Panc1 (cell line): Measurements from ENCODE around the gene ZNF708.

Experiments
- POLR2AphosphoS5 ChIP-seq: IDR thresholded peaks from 2 replicates; pipeline ENCODE4 v1.6.1; 2012; ENCODE audit warnings: mild to moderate bottlenecking, low read depth, low read length, moderate library complexity
- SIN3A ChIP-seq: IDR thresholded peaks from 2 replicates; pipeline ENCODE4 v1.6.1; 2012; ENCODE audit warnings: low read depth, mild to moderate bottlenecking, low read length, moderate library complexity, borderline replicate concordance; ENCODE audit not compliant: insufficient read depth
- TCF7L2 ChIP-seq: IDR thresholded peaks from 2 replicates; pipeline ENCODE4 v1.6.1; 2011; ENCODE audit warnings: mild to moderate bottlenecking, low read depth, low read length, inconsistent platforms
- TF ChIP-seq, protein P1 (sequence below): fragments of 450-650 bp; IDR thresholded peaks from 2 replicates; pipeline ENCODE4 v1.5.1; 2017; ENCODE audit warnings: mild to moderate bottlenecking
- TF ChIP-seq, protein P2 (sequence below), 2 experiments: IDR thresholded peaks; 2 replicates each; pipeline ENCODE4 v1.6.1; 2011 to 2012; ENCODE audit warnings: low read depth in 2 of 2, control low read depth in 1 of 2, low read length in 1 of 2, mild to moderate bottlenecking in 1 of 2, moderate library complexity in 1 of 2; ENCODE audit not compliant: insufficient read depth in 1 of 2

DNA sequence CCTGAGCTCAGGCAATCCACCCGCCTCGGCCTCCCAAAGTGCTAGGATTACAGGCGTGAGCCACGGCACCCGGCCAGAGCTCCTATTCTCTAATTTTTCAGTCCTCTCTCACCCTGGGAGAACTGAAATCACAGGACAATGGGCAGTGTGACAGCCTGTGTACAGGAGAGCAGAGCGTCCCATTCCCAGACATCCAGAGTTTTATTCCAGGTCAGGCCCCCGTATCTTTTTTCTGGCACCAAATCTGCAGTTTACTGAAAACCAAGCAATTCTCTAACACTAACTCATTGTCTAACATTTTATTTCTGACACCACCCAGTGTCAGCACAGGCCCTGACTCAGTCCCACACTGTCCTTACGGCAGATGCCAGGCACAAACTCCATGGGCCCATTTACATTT lies 6.7 kb downstream of the ZNF708 start:
- TF ChIP-seq, protein P1, sequence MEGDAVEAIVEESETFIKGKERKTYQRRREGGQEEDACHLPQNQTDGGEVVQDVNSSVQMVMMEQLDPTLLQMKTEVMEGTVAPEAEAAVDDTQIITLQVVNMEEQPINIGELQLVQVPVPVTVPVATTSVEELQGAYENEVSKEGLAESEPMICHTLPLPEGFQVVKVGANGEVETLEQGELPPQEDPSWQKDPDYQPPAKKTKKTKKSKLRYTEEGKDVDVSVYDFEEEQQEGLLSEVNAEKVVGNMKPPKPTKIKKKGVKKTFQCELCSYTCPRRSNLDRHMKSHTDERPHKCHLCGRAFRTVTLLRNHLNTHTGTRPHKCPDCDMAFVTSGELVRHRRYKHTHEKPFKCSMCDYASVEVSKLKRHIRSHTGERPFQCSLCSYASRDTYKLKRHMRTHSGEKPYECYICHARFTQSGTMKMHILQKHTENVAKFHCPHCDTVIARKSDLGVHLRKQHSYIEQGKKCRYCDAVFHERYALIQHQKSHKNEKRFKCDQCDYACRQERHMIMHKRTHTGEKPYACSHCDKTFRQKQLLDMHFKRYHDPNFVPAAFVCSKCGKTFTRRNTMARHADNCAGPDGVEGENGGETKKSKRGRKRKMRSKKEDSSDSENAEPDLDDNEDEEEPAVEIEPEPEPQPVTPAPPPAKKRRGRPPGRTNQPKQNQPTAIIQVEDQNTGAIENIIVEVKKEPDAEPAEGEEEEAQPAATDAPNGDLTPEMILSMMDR, result no peak
- TF ChIP-seq POLR2AphosphoS5 (no peak), TCF7L2 (no peak), SIN3A (no peak)
- TF ChIP-seq, protein P2, sequence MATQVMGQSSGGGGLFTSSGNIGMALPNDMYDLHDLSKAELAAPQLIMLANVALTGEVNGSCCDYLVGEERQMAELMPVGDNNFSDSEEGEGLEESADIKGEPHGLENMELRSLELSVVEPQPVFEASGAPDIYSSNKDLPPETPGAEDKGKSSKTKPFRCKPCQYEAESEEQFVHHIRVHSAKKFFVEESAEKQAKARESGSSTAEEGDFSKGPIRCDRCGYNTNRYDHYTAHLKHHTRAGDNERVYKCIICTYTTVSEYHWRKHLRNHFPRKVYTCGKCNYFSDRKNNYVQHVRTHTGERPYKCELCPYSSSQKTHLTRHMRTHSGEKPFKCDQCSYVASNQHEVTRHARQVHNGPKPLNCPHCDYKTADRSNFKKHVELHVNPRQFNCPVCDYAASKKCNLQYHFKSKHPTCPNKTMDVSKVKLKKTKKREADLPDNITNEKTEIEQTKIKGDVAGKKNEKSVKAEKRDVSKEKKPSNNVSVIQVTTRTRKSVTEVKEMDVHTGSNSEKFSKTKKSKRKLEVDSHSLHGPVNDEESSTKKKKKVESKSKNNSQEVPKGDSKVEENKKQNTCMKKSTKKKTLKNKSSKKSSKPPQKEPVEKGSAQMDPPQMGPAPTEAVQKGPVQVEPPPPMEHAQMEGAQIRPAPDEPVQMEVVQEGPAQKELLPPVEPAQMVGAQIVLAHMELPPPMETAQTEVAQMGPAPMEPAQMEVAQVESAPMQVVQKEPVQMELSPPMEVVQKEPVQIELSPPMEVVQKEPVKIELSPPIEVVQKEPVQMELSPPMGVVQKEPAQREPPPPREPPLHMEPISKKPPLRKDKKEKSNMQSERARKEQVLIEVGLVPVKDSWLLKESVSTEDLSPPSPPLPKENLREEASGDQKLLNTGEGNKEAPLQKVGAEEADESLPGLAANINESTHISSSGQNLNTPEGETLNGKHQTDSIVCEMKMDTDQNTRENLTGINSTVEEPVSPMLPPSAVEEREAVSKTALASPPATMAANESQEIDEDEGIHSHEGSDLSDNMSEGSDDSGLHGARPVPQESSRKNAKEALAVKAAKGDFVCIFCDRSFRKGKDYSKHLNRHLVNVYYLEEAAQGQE (IDR thresholded peaks at IDR 0.05; ENCODE audit: insufficient read depth in 1 of 2, low read depth in 2 of 2, low read length in 1 of 2), result no peak
